Parathyroid adenoma (tissue), 2 donors: Measurements from ENCODE around the gene RAF1.

Source experiments
- H2AFZ ChIP-seq: fragments of 300-600 bp; sonication (generic); one replicate; pipeline ENCODE4 v1.7.0; 2017; ENCODE audit warnings: antibody characterized with exemption, mild to moderate bottlenecking
- H3K27ac ChIP-seq: fragments of 300-600 bp; sonication (generic); one replicate; pipeline ENCODE4 v1.7.0; 2017
- H3K27me3 ChIP-seq: fragments of 300-600 bp; sonication (generic); one replicate; pipeline ENCODE4 v1.7.0; 2017; ENCODE audit warnings: low read length; ENCODE audit not compliant: control insufficient read depth, insufficient read depth
- H3K36me3 ChIP-seq: fragments of 300-600 bp; sonication (generic); one replicate; pipeline ENCODE4 v1.7.0; 2017; ENCODE audit warnings: low read length; ENCODE audit not compliant: control insufficient read depth, insufficient read depth
- H3K4me1 ChIP-seq: fragments of 300-600 bp; sonication (generic); one replicate; pipeline ENCODE4 v1.7.0; 2017; ENCODE audit warnings: control low read depth
- H3K4me2 ChIP-seq: fragments of 300-600 bp; sonication (generic); one replicate; pipeline ENCODE4 v1.7.0; 2017; ENCODE audit warnings: low read length
- H3K4me3 ChIP-seq: fragments of 300-600 bp; sonication (generic); one replicate; pipeline ENCODE4 v1.7.0; 2017; ENCODE audit warnings: low read depth, low read length
- H3K79me2 ChIP-seq: fragments of 300-600 bp; sonication (generic); one replicate; pipeline ENCODE4 v1.7.0; 2017; ENCODE audit warnings: control low read depth
- H3K9ac ChIP-seq: fragments of 300-600 bp; sonication (generic); one replicate; pipeline ENCODE4 v1.7.0; 2017; ENCODE audit warnings: mild to moderate bottlenecking
- H3K9me3 ChIP-seq: fragments of 300-600 bp; sonication (generic); one replicate; pipeline ENCODE4 v1.7.0; 2017; ENCODE audit warnings: low read length; ENCODE audit not compliant: control insufficient read depth
- TF ChIP-seq, protein P1 (sequence below): fragments of 300-600 bp; sonication (generic); IDR thresholded peaks from one replicate; pipeline ENCODE4 v1.7.0; 2017; ENCODE audit warnings: antibody characterized with exemption, mild to moderate bottlenecking
- donor health status: primary hyperparathyroidism.

The RAF1 gene

DNA sequence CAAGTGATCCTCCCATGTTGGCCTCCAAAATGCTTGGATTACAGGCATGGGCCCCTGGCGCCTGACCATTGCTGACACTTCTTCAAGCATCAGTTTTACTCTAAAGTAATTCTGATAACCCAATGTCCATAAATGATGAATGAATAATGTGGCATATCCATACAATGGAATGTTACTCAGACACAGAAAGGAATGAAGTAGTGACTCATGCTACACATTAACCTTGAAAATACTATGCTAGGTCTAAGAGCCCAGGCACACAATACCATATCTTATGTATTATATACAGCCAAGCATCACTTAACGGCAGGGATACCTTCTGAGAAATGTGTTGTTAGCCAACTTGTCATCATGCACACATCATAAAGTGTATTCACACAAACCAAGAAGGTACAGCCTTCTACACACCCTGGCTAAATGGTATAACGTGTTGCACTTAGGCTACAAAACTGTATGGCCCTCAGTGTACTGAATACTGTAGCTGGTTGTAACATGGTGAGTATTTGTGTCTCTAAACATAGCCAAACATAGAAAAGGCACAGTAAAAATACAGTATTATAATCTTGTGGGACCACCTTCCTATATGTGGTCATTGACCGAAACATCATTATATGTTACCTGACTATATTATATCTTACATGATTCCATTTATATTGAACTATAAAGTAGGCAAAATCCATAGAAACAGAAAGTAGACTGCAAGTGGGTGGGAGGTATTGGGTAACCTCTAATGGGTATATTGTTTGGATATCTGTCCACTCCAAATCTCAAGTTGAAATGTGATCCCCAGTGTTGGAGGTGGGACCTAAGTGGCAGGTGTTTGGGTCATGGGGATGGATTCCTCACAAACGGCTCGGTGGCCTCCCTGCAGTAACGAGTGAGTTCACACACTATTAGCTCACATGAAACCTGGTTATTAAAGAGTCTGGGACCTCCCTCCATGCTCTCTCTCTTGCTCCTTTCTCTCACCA, 75.6 kb downstream of the RAF1 start:
- TF ChIP-seq, protein P1, sequence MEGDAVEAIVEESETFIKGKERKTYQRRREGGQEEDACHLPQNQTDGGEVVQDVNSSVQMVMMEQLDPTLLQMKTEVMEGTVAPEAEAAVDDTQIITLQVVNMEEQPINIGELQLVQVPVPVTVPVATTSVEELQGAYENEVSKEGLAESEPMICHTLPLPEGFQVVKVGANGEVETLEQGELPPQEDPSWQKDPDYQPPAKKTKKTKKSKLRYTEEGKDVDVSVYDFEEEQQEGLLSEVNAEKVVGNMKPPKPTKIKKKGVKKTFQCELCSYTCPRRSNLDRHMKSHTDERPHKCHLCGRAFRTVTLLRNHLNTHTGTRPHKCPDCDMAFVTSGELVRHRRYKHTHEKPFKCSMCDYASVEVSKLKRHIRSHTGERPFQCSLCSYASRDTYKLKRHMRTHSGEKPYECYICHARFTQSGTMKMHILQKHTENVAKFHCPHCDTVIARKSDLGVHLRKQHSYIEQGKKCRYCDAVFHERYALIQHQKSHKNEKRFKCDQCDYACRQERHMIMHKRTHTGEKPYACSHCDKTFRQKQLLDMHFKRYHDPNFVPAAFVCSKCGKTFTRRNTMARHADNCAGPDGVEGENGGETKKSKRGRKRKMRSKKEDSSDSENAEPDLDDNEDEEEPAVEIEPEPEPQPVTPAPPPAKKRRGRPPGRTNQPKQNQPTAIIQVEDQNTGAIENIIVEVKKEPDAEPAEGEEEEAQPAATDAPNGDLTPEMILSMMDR = no peak
- H3K4me3 ChIP-seq = no peak overlapping the region
- no peak overlapping the region for H3K27ac ChIP-seq
- H3K4me2 ChIP-seq = no peak overlapping the region
- H2AFZ ChIP-seq = no peak overlapping the region
- H3K36me3 ChIP-seq = no peaks in the 10 kb centered on the region
- H3K9ac ChIP-seq = no peak overlapping the region
- no peaks in the 10 kb centered on the region for H3K4me1 ChIP-seq
- H3K79me2 ChIP-seq = peaks cover 2% of the 10 kb centered on the region
- no peaks in the 10 kb centered on the region for H3K27me3 ChIP-seq
- H3K9me3 ChIP-seq = no peaks in the 10 kb centered on the region

DNA sequence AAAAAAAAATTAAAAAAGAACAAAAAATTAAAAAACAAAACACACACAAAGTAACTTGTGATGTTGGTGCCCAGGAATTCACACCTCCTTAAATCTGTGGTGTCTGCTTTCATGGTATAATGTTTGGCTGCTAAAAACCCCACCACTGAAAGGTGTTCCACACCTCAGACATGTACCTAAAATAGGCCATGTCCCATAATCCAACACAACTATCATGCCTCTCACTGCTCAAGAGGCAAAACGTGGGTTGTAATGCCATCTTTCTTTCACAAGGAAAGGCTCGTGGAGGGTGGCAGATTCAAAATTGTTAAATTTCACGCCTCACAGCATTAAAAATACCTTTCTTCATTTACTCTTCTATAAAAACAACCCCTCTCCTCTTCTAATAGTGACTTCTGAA, 77.5 kb downstream of the RAF1 start:
- Histone ChIP-seq H3K4me3 (no peak overlapping the region), H3K36me3 (no peaks in the 10 kb centered on the region), H3K27me3 (no peaks in the 10 kb centered on the region), H3K9me3 (no peaks in the 10 kb centered on the region), H3K4me2 (no peak overlapping the region), H2AFZ (no peak overlapping the region), H3K79me2 (no peaks in the 10 kb centered on the region), H3K9ac (no peak overlapping the region), H3K27ac (no peak overlapping the region), H3K4me1 (no peaks in the 10 kb centered on the region)
- TF ChIP-seq, protein P1 = no peak

DNA sequence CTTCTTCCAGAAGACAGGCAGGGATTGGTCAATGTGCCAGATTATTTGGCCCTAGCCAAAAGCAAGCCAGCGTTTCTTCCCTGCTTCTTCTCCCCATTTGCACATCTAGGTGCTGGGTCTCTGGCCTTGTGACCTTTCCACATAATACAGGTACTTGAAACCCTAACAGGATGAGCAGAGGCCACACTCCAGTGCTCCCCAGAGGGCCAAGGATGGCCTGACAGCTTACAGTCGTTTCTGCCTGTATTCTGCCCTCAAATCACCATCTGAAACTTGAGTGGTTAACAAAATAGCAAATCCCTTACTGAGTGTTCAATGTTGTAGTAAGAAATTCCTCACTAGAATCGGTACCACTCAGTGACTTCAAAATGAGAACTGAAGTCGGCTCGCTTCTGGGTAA, 77.9 kb downstream of the RAF1 start:
- no peaks in the 10 kb centered on the region for H3K79me2 ChIP-seq
- TF ChIP-seq, protein P1 = no peak
- no peak overlapping the region for H3K4me3 ChIP-seq
- no peaks in the 10 kb centered on the region for H3K27me3 ChIP-seq
- no peak overlapping the region for H3K27ac ChIP-seq
- H3K9me3 ChIP-seq = no peaks in the 10 kb centered on the region
- no peak overlapping the region for H3K4me2 ChIP-seq
- H3K36me3 ChIP-seq = no peaks in the 10 kb centered on the region
- H3K9ac ChIP-seq = no peak overlapping the region
- no peaks in the 10 kb centered on the region for H3K4me1 ChIP-seq
- no peak overlapping the region for H2AFZ ChIP-seq

DNA sequence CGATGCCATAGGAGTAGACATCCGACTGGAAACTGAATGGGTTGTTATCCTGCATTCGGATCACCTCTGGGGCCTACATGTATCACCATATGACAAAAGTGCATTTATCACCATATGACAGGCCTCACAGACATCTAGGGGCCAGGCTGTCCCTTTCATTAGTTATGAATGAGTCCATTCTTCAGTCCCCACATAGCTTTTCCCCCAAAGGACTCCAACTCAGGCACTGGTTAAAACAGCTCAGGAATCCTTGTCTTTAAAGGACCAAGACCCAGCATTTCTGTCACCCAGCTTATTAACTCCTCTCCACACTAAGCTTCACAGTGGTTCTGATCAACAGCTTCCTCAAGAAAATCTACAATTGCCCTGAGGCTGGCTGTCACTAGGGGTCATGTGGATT, 78.7 kb downstream of the RAF1 start:
- Histone ChIP-seq H3K4me3 (no peak overlapping the region), H3K27ac (no peak overlapping the region), H3K36me3 (no peaks in the 10 kb centered on the region), H3K4me1 (no peaks in the 10 kb centered on the region), H3K27me3 (no peaks in the 10 kb centered on the region), H3K9ac (no peak overlapping the region), H3K79me2 (no peaks in the 10 kb centered on the region), H3K4me2 (no peak overlapping the region), H2AFZ (no peak overlapping the region), H3K9me3 (no peaks in the 10 kb centered on the region)
- TF ChIP-seq, protein P1 = no peak

DNA sequence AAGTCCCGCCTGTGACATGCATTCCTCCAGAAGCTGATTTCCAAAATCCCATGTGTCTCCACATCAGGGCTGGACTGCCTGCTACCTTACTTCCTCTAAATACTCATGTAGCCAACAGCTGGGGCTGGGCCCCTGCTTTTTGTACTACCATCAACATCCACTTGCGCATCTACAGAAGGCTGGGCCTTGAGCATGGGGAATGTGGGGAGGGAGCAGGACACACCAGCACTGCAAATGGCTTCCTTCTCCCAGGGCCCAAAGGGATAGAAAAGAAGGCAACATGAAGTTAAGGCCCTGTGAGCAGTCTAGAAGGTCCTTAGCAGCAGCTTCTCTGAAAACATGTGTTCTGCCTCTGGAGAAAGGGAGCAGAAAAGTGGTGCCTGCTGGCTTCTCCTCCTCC, 79.8 kb downstream of the RAF1 start:
- Histone ChIP-seq H3K9ac (no peak overlapping the region), H3K36me3 (no peaks in the 10 kb centered on the region), H3K9me3 (no peaks in the 10 kb centered on the region), H3K27ac (no peak overlapping the region), H2AFZ (no peak overlapping the region), H3K4me3 (no peak overlapping the region), H3K4me2 (no peak overlapping the region), H3K27me3 (no peaks in the 10 kb centered on the region), H3K79me2 (no peaks in the 10 kb centered on the region), H3K4me1 (no peaks in the 10 kb centered on the region)
- TF ChIP-seq, protein P1 = no peak
